Nephron (organoid): ENCODE measurements around the gene PTPRE.

ENCODE experiments used
- H3K27ac Mint-ChIP-seq, 3 experiments: 2 replicates each; pipeline ENCODE4 v1.8.0; 2020; ENCODE audit warnings: mixed read lengths in 3 of 3, mild to moderate bottlenecking in 2 of 3, moderate library complexity in 1 of 3
- H3K27me3 Mint-ChIP-seq: 2 replicates; pipeline ENCODE4 v1.8.0; 2021; ENCODE audit warnings: low read depth, mild to moderate bottlenecking, moderate library complexity, mixed read lengths
- H3K36me3 Mint-ChIP-seq: 2 replicates; pipeline ENCODE4 v1.8.0; 2020; ENCODE audit warnings: low read depth, mixed read lengths
- H3K4me1 Mint-ChIP-seq: 2 replicates; pipeline ENCODE4 v1.8.0; 2020; ENCODE audit warnings: mixed read lengths
- H3K4me3 Mint-ChIP-seq, 3 experiments: 2 replicates each; pipeline ENCODE4 v1.8.0; 2020; ENCODE audit warnings: mild to moderate bottlenecking in 3 of 3, mixed read lengths in 3 of 3, moderate library complexity in 2 of 3
- H3K9me3 Mint-ChIP-seq: 2 replicates; pipeline ENCODE4 v1.8.0; 2020; ENCODE audit warnings: mixed read lengths
- CTCF ChIP-seq, 3 experiments: fragments of 200-600 bp; sonication (generic); IDR thresholded peaks; one replicate each; pipeline ENCODE4 v1.5.0; 2021; ENCODE audit warnings: antibody characterized with exemption in 3 of 3; ENCODE audit not compliant: unreplicated experiment in 3 of 3

PTPRE gene

GRCh38 chr10:128059982-128060293 is 153.0 kb downstream of the PTPRE start:
- H3K27me3 Mint-ChIP-seq, result peaks cover 9% of the 10 kb centered on the region

DNA sequence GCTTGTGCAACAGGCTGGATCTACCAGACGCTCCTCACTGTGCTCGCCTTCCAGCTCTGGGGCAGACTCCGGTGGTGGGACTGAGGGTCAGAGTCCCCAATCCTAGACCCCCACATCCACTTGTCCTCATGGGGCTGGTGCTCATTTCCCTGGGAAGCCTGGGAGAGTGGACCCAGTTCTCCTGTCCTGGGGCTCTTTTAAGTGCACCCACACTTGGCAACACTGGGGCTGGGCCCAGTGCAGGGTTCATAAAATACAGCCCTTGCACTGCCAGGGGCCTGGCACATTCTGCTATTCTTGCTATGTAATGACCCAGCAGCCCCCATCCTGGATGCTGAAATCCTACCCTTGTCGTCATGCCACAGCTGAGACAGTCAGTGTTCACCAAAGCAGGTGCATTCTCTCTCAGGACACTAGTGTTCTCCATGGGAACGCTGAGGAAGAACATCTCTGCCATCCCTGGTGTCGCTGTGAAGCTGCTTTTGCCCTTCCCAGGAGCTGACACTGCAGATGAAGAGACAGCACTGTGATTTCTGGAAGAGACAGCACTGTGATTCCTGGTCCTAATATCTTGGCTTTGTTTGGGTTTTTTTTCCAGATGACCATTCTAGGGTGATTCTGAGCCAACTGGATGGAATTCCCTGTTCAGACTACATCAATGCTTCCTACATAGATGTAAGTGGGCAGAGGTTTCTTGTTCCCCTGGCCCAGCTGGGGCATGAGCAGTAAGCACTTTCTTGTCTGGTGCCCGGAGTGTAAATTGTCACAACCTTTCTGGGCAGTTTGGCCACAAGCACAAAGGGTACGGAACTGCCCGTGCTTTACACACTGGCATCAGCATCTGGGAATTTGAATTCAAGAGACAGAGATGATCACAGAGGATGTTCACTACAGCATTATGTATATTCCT is 153.7 kb downstream of the PTPRE start:
- H3K27ac Mint-ChIP-seq, result no peak overlapping the region
- no peak overlapping the region for H3K4me3 Mint-ChIP-seq
- H3K36me3 Mint-ChIP-seq, result no peaks in the 10 kb centered on the region
- H3K9me3 Mint-ChIP-seq, result no peaks in the 10 kb centered on the region
- H3K27me3 Mint-ChIP-seq, result peaks cover 7% of the 10 kb centered on the region
- H3K4me1 Mint-ChIP-seq, result peaks cover 22% of the 10 kb centered on the region
- no peak for TF ChIP-seq CTCF (IDR thresholded peaks at IDR 0.05; ENCODE audit: unreplicated experiment in 3 of 3)

More at GRCh38 chr10:128059982-128060293, 153.0 kb downstream of the PTPRE start:
- H3K27ac Mint-ChIP-seq, result no peak overlapping the region
- no peaks in the 10 kb centered on the region for H3K9me3 Mint-ChIP-seq
- no peak for TF ChIP-seq CTCF (IDR thresholded peaks at IDR 0.05; ENCODE audit: unreplicated experiment in 3 of 3)
- H3K4me1 Mint-ChIP-seq, result peaks cover 22% of the 10 kb centered on the region
- H3K36me3 Mint-ChIP-seq, result no peaks in the 10 kb centered on the region
- no peak overlapping the region for H3K4me3 Mint-ChIP-seq

DNA sequence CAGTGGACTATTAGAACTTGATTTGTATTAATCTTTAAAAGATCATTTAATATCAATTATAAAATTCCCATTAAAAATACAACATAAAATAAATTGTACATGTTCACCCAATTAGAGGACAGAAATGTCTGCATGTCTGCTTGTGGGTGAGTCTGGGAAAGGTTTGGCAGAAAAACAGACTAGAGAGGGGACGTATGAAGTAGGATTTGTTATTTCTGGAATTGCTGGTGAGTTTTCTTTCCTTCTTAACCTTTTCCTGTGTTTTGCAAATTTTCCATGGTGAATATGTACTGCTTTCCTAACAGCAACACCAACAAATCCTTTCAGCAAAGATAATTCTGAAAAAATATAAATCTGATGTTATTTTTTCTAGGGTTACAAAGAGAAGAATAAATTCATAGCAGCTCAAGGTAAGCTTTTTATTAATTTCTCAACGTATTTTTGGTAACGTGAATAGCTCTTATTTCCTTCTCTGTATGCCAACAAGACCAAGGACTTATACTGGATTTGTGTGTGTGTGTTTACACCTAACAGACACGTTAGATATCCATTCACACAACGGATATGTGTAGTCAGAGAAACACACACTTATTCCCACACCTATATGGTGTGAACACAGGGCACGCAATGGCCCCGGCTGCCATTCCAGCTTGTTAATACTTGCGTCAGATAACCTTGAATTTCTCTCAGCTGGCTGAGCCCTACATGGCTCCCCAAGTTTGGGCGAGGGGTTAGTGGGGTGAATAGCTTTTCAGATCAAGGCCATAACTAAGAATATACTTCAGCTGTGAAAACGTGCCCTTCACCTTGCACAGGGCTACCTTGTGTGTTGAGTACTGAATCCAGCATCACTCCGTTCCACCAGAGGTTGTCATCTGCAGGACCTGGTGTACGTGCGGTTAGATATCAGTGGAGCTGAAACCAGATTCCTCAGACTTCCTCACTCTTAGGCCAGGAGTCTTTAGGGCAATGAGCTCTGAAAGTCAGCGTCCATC is 154.7 kb downstream of the PTPRE start:
- Mint-ChIP-seq H3K27ac (peak overlapping the region in 2 of 3 experiments; percentile 5 to 35), H3K4me1 (peaks cover 22% of the 10 kb centered on the region), H3K27me3 (peaks cover 6% of the 10 kb centered on the region), H3K4me3 (no peak overlapping the region), H3K9me3 (no peaks in the 10 kb centered on the region), H3K36me3 (peaks cover 4% of the 10 kb centered on the region)
- no peak for TF ChIP-seq CTCF (IDR thresholded peaks at IDR 0.05; ENCODE audit: unreplicated experiment in 3 of 3)

DNA sequence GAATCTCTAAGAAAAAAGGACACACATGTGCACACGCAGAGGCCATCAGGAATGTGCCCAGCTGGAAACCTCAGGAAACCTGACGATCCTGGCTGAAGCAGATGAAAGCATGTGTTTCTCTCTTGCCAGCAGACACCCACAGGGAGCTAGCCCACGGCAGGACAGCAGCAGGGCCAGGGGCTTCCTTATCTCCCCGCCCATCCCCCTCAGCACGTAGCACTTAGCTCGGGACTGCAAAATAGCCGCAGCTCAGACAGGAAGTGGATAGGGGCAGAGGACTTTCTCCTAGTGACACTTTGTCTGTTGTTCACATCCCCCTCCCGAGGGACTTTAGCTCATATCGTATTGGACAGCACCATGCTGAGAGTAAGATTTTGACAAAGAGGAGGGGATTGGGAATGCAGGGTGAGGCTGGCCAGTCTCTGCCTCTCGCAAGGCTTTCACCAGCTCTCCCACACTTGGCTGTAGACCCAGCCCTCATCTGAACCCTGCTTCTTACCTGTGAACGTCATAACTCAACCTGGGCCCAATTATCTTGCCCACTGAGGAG is 155.5 kb downstream of the PTPRE start:
- H3K36me3 Mint-ChIP-seq, result peaks cover 9% of the 10 kb centered on the region
- peak overlapping the region; percentile 5 to 40 (median 35) for H3K27ac Mint-ChIP-seq

More for the DNA sequence above, 155.5 kb downstream of the PTPRE start:
- Mint-ChIP-seq H3K4me1 (peaks cover 22% of the 10 kb centered on the region), H3K9me3 (no peaks in the 10 kb centered on the region), H3K27me3 (peaks cover 9% of the 10 kb centered on the region), H3K4me3 (no peak overlapping the region)
- TF ChIP-seq CTCF (IDR thresholded peaks at IDR 0.05; ENCODE audit: unreplicated experiment in 3 of 3), result no peak
